PC-3 (cell line): ENCODE data around the gene GSN. TPM values are rescaled to one million over a fixed set of nuclear protein-coding genes. Genes with fewer than 3 reads are reported as not detected.
"Not testable (repeated sequence)": the region's sequence is repeated elsewhere in the genome, so short reads cannot be mapped to it uniquely, and the experiment has no call there.

Experiments used
- ATAC-seq: fragments of 200-7000 bp; cut with Tn5 transposase; 2 replicates; pipeline ENCODE4 v1.9.1; 2020; ENCODE audit warnings: mild to moderate bottlenecking, moderate library complexity
- BruUV-seq: library from RNA; stranded (reverse); fragments of 400-500 nt; replicated peaks from 2 replicates; lab custom pipeline; 2021; lab: Mats Ljungman, UMichigan
- CTCF ChIA-PET: fragments of 300-600 bp; sonication (Branson Sonifier 250); formaldehyde crosslinking; loops from one replicate; lab custom pipeline; 2022; ENCODE audit warnings: antibody characterized with exemption; lab: Charles Lee
- POLR2A ChIA-PET: fragments of 300-600 bp; sonication (Branson Sonifier 250); formaldehyde crosslinking; loops from one replicate; lab custom pipeline; 2022; ENCODE audit warnings: antibody characterized with exemption; ENCODE audit not compliant: unreplicated experiment; lab: Charles Lee
- DNase-seq: peaks from one replicate; pipeline ENCODE4 v3.0.0-alpha.2; 2015
- H2AFZ ChIP-seq: fragments of 300-600 bp; sonication (generic); 2 replicates; pipeline ENCODE4 v1.6.0; 2016; ENCODE audit warnings: antibody characterized with exemption, low read length
- H3F3A ChIP-seq: fragments of 300-600 bp; sonication (generic); one replicate; pipeline ENCODE4 v1.6.0; 2017; ENCODE audit warnings: antibody characterized with exemption, low read length, control low read depth, mild to moderate bottlenecking; ENCODE audit not compliant: unreplicated experiment
- H3K27ac ChIP-seq: fragments of 300-600 bp; sonication (generic); 2 replicates; pipeline ENCODE4 v1.5.1; 2016; ENCODE audit warnings: mild to moderate bottlenecking, low read length
- H3K27me3 ChIP-seq: fragments of 300-600 bp; sonication (generic); 2 replicates; pipeline ENCODE4 v1.6.1; 2016; ENCODE audit warnings: low read length, mixed read lengths
- H3K36me3 ChIP-seq: fragments of 300-600 bp; sonication (generic); 2 replicates; pipeline ENCODE4 v1.6.1; 2016; ENCODE audit warnings: low read depth, mixed run types, low read length, mixed read lengths
- H3K4me1 ChIP-seq: fragments of 300-600 bp; sonication (generic); 2 replicates; pipeline ENCODE4 v1.5.1; 2016; ENCODE audit warnings: low read length; ENCODE audit not compliant: insufficient read depth
- H3K4me2 ChIP-seq: fragments of 300-600 bp; sonication (generic); 2 replicates; pipeline ENCODE4 v1.6.0; 2016; ENCODE audit warnings: low read length
- H3K4me3 ChIP-seq: fragments of 300-600 bp; sonication (generic); 2 replicates; pipeline ENCODE4 v1.5.1; 2016; ENCODE audit warnings: mild to moderate bottlenecking, low read length, mixed read lengths
- H3K79me2 ChIP-seq: fragments of 300-600 bp; sonication (generic); 2 replicates; pipeline ENCODE4 v1.6.1; 2017; ENCODE audit warnings: low read length, mixed read lengths
- H3K9ac ChIP-seq: fragments of 300-600 bp; sonication (generic); 2 replicates; pipeline ENCODE4 v1.6.0; 2016; ENCODE audit warnings: mild to moderate bottlenecking, low read length
- H3K9me2 ChIP-seq: fragments of 300-600 bp; sonication (generic); replicated peaks from 2 replicates; pipeline ENCODE4 v1.6.1; 2016; ENCODE audit warnings: mixed run types, low read length, mixed read lengths
- H3K9me3 ChIP-seq: fragments of 300-600 bp; sonication (generic); 2 replicates; pipeline ENCODE4 v1.6.1; 2016; ENCODE audit warnings: low read length, mixed read lengths
- H4K20me1 ChIP-seq: fragments of 300-600 bp; sonication (generic); 2 replicates; pipeline ENCODE4 v1.6.1; 2016; ENCODE audit warnings: low read length, mixed read lengths
- CTCF ChIP-seq: fragments of 300-600 bp; sonication (generic); conservative IDR thresholded peaks from 2 replicates; pipeline ENCODE4 v1.5.1; 2017; ENCODE audit warnings: antibody characterized with exemption, low read depth, mild to moderate bottlenecking, low read length
- EZH2 ChIP-seq: fragments of 300-600 bp; sonication (generic); IDR thresholded peaks from one replicate; pipeline ENCODE4 v1.6.1; 2017; ENCODE audit warnings: antibody characterized with exemption, mild to moderate bottlenecking, low read length; ENCODE audit not compliant: unreplicated experiment
- EZH2phosphoT487 ChIP-seq: fragments of 300-600 bp; sonication (generic); IDR thresholded peaks from 2 replicates; pipeline ENCODE4 v1.6.1; 2018; ENCODE audit warnings: mild to moderate bottlenecking, antibody characterized with exemption, low read length, borderline replicate concordance
- intact Hi-C: fragments of 100-400 bp; cut with micrococcal nuclease; formaldehyde crosslinking; loops from 2 replicates; pipeline ENCODE4 v1.9.0; 2023
- total RNA-seq: library from RNA; depleted of rRNA; stranded (reverse); fragments of >200 nt; gene quantifications from 2 replicates; pipeline ENCODE4 v1.2.3, GENCODE V29; 2014

The GSN gene
- total RNA-seq, 1 experiment from 2014 or later, result 36.5 TPM

- H3K36me3 ChIP-seq, result no peaks in the 10 kb centered on the region
- no peaks in the 10 kb centered on the region for H3K9me3 ChIP-seq
- H3K4me3 ChIP-seq, result no peak overlapping the region
- ATAC-seq (no peak), DNase-seq (no peak)
- TF ChIP-seq EZH2 (no peak), EZH2phosphoT487 (no peak), CTCF (no peak)
- BruUV-seq, result no TSS peak
- H2AFZ ChIP-seq, result no peak overlapping the region
- H3K27me3 ChIP-seq, result no peaks in the 10 kb centered on the region
- intact Hi-C loops, result no loop called here
- ChIA-PET POLR2A (no interaction called here), CTCF (no interaction called here)
- peaks cover 33% of the 10 kb centered on the region for H3K4me1 ChIP-seq
- no peaks in the 10 kb centered on the region for H3K79me2 ChIP-seq
- H3F3A ChIP-seq, result no peaks in the 10 kb centered on the region
- no peaks in the 10 kb centered on the region for H3K9me2 ChIP-seq
- H3K9ac ChIP-seq, result no peak overlapping the region
- no peak overlapping the region for H3K27ac ChIP-seq
- H4K20me1 ChIP-seq, result no peaks in the 10 kb centered on the region
- H3K4me2 ChIP-seq, result no peak overlapping the region
Measured at GRCh38 chr9:121289026-121289771, 21.2 kb downstream of the GSN start.

GRCh38 chr9:121289772-121290370, 21.9 kb downstream of the GSN start:
- Histone ChIP-seq H3K36me3 (no peaks in the 10 kb centered on the region), H3K9me2 (no peaks in the 10 kb centered on the region), H3K27ac (no peak overlapping the region), H3K79me2 (no peaks in the 10 kb centered on the region), H3K9ac (no peak overlapping the region), H3K4me3 (no peak overlapping the region), H2AFZ (no peak overlapping the region), H3K9me3 (no peaks in the 10 kb centered on the region), H3F3A (no peaks in the 10 kb centered on the region), H3K27me3 (no peaks in the 10 kb centered on the region), H3K4me2 (no peak overlapping the region), H3K4me1 (peaks cover 33% of the 10 kb centered on the region), H4K20me1 (no peaks in the 10 kb centered on the region)
- ChIA-PET POLR2A (no interaction called here), CTCF (no interaction called here)
- intact Hi-C loops, result no loop called here
- no peak for DNase-seq
- no TSS peak for BruUV-seq
- TF ChIP-seq CTCF, result no peak
- TF ChIP-seq EZH2phosphoT487, result no peak
- no peak for TF ChIP-seq EZH2
- ATAC-seq, result no peak

GRCh38 chr9:121291536-121291935, 23.6 kb downstream of the GSN start:
- H3K4me2 ChIP-seq, BruUV-seq, H3F3A ChIP-seq, H3K9ac ChIP-seq, H3K27ac ChIP-seq, H2AFZ ChIP-seq, H3K79me2 ChIP-seq, H3K4me3 ChIP-seq, H3K36me3 ChIP-seq, DNase-seq, H3K9me3 ChIP-seq, H3K9me2 ChIP-seq, CTCF ChIA-PET, H3K27me3 ChIP-seq, intact Hi-C loops, H4K20me1 ChIP-seq, POLR2A ChIA-PET, ATAC-seq: not testable (repeated sequence)
- H3K4me1 ChIP-seq, result peaks cover 22% of the 10 kb centered on the region
